Left hindlimb (tissue), 1 donor: Measurements from ENCODE around the gene SLC6A4.
"Not testable (repeated sequence)": the region's sequence is repeated elsewhere in the genome, so short reads cannot be mapped to it uniquely, and the experiment has no call there.

Experiments used
- DNase-seq: peaks from one replicate; pipeline ENCODE4 v3.0.0-alpha.2; 2018

The SLC6A4 gene

GRCh38 chr17:30238387-30239088 lies 3.0 kb upstream of the SLC6A4 start:
- no peak for DNase-seq

GRCh38 chr17:30238003-30238344 lies 2.5 kb upstream of the SLC6A4 start:
- no peak for DNase-seq

- DNase-seq = no peak
Observed at GRCh38 chr17:30237296-30238002, 2.0 kb upstream of the SLC6A4 start.

GRCh38 chr17:30236766-30237165 lies 1.3 kb upstream of the SLC6A4 start:
- DNase-seq = peak; percentile 67

GRCh38 chr17:30236297-30236624 lies 764 bp upstream of the SLC6A4 start:
- no peak for DNase-seq

- DNase-seq = no peak
Observed at GRCh38 chr17:30234964-30235363, 533 bp downstream of the SLC6A4 start.

- DNase-seq = no peak
Observed at GRCh38 chr17:30234296-30234695, 1.2 kb downstream of the SLC6A4 start.

GRCh38 chr17:30232824-30233427 lies 2.6 kb downstream of the SLC6A4 start:
- DNase-seq = no peak

- no peak for DNase-seq
Observed at GRCh38 chr17:30232015-30232823, 3.3 kb downstream of the SLC6A4 start.

- DNase-seq = no peak
Observed at GRCh38 chr17:30230596-30231125, 4.8 kb downstream of the SLC6A4 start.

GRCh38 chr17:30230009-30230408 lies 5.5 kb downstream of the SLC6A4 start:
- not testable (repeated sequence) for DNase-seq

- no peak for DNase-seq
Observed at GRCh38 chr17:30229012-30229411, 6.5 kb downstream of the SLC6A4 start.

GRCh38 chr17:30228011-30228410 lies 7.5 kb downstream of the SLC6A4 start:
- DNase-seq = no peak

- no peak for DNase-seq
Observed at GRCh38 chr17:30226878-30227277, 8.6 kb downstream of the SLC6A4 start.

GRCh38 chr17:30225919-30226553 lies 9.5 kb downstream of the SLC6A4 start:
- DNase-seq = no peak

GRCh38 chr17:30225112-30225511 lies 10.4 kb downstream of the SLC6A4 start:
- no peak for DNase-seq

GRCh38 chr17:30224419-30224960 lies 11.0 kb downstream of the SLC6A4 start:
- DNase-seq = no peak

GRCh38 chr17:30222721-30223175 lies 12.7 kb downstream of the SLC6A4 start:
- DNase-seq = no peak

- DNase-seq = no peak
Observed at GRCh38 chr17:30222251-30222650, 13.2 kb downstream of the SLC6A4 start.

GRCh38 chr17:30221346-30221745 lies 14.2 kb downstream of the SLC6A4 start:
- DNase-seq = no peak

GRCh38 chr17:30220414-30220813 lies 15.1 kb downstream of the SLC6A4 start:
- DNase-seq = no peak

GRCh38 chr17:30219833-30220232 lies 15.7 kb downstream of the SLC6A4 start:
- no peak for DNase-seq
